GM18907 (cell line): ENCODE data around the gene RGL1.

Experiments
- ATAC-seq: cut with Tn5 transposase; IDR thresholded peaks from one replicate; pipeline ENCODE4 v1.9.1; 2021; ENCODE audit warnings: mild to moderate bottlenecking, moderate library complexity; ENCODE audit not compliant: unreplicated experiment

Gene RGL1

GRCh38 chr1:183817576-183818288 lies 12.8 kb downstream of the RGL1 start:
- ATAC-seq: no peak

GRCh38 chr1:183819059-183819458 lies 14.1 kb downstream of the RGL1 start:
- ATAC-seq: no peak

GRCh38 chr1:183821309-183821888 lies 16.5 kb downstream of the RGL1 start:
- no peak for ATAC-seq

GRCh38 chr1:183821889-183822611 lies 17.1 kb downstream of the RGL1 start:
- ATAC-seq: no peak

GRCh38 chr1:183824291-183824690 lies 19.4 kb downstream of the RGL1 start:
- no peak for ATAC-seq

- ATAC-seq: no peak
Measured at GRCh38 chr1:183827801-183828200, 22.9 kb downstream of the RGL1 start.

GRCh38 chr1:183830389-183830788 lies 25.5 kb downstream of the RGL1 start:
- no peak for ATAC-seq

GRCh38 chr1:183831311-183831710 lies 26.4 kb downstream of the RGL1 start:
- no peak for ATAC-seq

- no peak for ATAC-seq
Measured at GRCh38 chr1:183832459-183832858, 27.5 kb downstream of the RGL1 start.

GRCh38 chr1:183834568-183834967 lies 29.6 kb downstream of the RGL1 start:
- no peak for ATAC-seq

GRCh38 chr1:183836598-183836997 lies 31.7 kb downstream of the RGL1 start:
- no peak for ATAC-seq

GRCh38 chr1:183837062-183837461 lies 32.1 kb downstream of the RGL1 start:
- no peak for ATAC-seq

- no peak for ATAC-seq
Measured at GRCh38 chr1:183838221-183838620, 33.3 kb downstream of the RGL1 start.

- no peak for ATAC-seq
Measured at GRCh38 chr1:183840140-183840539, 35.2 kb downstream of the RGL1 start.

- peak; percentile 46 for ATAC-seq
Measured at GRCh38 chr1:183841550-183841949, 36.6 kb downstream of the RGL1 start.

- peak; percentile 89 for ATAC-seq
Measured at GRCh38 chr1:183841950-183842794, 37.3 kb downstream of the RGL1 start.

GRCh38 chr1:183842795-183843144 lies 37.9 kb downstream of the RGL1 start:
- peak; percentile 39 for ATAC-seq

GRCh38 chr1:183844806-183845205 lies 39.9 kb downstream of the RGL1 start:
- ATAC-seq: no peak

GRCh38 chr1:183845681-183846080 lies 40.8 kb downstream of the RGL1 start:
- ATAC-seq: no peak

GRCh38 chr1:183847641-183848040 lies 42.7 kb downstream of the RGL1 start:
- ATAC-seq: no peak

- no peak for ATAC-seq
Measured at GRCh38 chr1:183850852-183851251, 45.9 kb downstream of the RGL1 start.
